GM20000 (cell line): ENCODE results near the gene DSCAM.

ENCODE experiments used
- DNase-seq: peaks from one replicate; pipeline ENCODE4 v3.0.0; 2012; ENCODE audit warnings: low spot score
- CTCF ChIP-seq: IDR thresholded peaks from 2 replicates; pipeline ENCODE4 v1.5.1; 2012; ENCODE audit warnings: mild to moderate bottlenecking, control low read depth; ENCODE audit errors: extremely low read depth, missing control alignments

Gene DSCAM

GRCh38 chr21:39980241-39980820 is 866.6 kb downstream of the DSCAM start:
- no peak for TF ChIP-seq CTCF
- DNase-seq = no peak

GRCh38 chr21:39979321-39979720 is 867.6 kb downstream of the DSCAM start:
- TF ChIP-seq CTCF = no peak
- DNase-seq = no peak

GRCh38 chr21:39976800-39977199 is 870.2 kb downstream of the DSCAM start:
- no peak for TF ChIP-seq CTCF
- DNase-seq = no peak

DNA sequence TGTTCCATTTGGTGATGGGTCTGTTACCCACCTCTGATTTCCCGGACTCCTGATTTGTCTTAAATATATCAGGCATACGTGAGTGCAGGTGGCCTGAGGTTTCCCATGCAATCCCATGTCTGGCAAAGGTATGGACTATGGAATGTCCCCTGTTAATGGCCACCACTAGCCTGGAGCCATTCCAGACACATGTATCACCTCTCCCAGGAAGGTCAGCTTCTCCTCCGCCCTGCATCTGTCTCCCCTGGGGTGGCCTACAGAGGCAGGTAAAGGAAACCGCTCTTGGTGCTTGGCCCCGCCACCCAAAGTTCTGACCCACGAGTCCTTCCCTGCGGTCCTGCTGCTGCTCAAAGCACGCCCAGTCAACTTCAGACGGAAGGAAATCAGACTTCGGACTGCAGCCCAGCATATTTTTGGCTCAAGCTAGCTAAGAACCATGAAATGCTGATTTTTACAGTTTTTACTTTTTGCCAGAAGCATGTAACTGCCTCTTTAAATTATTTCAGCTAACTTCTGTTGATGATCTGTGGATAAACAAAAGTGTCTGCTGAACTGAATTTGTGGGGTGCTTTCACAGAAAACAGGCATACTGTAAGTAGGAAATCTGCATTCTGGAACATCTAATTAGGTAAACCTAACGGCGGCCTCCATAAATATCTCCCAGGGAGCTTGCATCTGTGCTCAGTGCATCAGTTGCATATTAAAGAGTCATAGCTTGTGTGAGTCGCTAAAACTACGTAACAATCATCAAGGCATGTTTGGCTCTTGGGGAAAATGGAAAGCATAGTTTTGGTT is 873.8 kb downstream of the DSCAM start:
- no peak for DNase-seq
- no peak for TF ChIP-seq CTCF

- no peak for DNase-seq
- TF ChIP-seq CTCF = no peak
These were observed 874.5 kb downstream of the DSCAM start for GRCh38 chr21:39972471-39972870.

DNA sequence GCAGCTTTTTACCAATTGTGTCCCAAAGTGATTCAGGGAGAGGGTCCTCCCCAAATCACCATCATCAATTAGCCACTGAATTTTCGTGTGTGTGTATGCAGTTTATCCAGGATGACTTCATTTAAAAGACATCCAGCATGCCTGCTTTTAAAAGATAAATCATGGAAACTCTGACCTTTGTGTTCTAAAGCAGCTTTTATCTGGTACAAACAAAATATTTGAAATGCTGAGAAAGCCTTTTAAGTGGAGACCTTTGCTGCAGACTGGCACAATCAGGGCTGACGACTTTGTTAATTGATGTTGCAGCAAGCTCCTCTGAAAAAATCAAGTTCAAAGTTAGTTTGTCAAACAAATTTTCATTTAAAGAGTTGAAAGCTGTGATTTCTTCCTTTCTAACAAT is 875.0 kb downstream of the DSCAM start:
- DNase-seq = no peak
- TF ChIP-seq CTCF = no peak

- no peak for TF ChIP-seq CTCF
- DNase-seq = no peak
These were observed 877.1 kb downstream of the DSCAM start for GRCh38 chr21:39969691-39970364.
